GOT3 (cell line): ENCODE data around the gene STX10.
"Not testable (repeated sequence)": the region's sequence is repeated elsewhere in the genome, so short reads cannot be mapped to it uniquely, and the experiment has no call there.

Experiments used
- DNase-seq: peaks from one replicate; lab custom pipeline; 2025; ENCODE audit warnings: mixed read lengths; lab: John Stamatoyannopoulos, UW

The STX10 gene

DNA sequence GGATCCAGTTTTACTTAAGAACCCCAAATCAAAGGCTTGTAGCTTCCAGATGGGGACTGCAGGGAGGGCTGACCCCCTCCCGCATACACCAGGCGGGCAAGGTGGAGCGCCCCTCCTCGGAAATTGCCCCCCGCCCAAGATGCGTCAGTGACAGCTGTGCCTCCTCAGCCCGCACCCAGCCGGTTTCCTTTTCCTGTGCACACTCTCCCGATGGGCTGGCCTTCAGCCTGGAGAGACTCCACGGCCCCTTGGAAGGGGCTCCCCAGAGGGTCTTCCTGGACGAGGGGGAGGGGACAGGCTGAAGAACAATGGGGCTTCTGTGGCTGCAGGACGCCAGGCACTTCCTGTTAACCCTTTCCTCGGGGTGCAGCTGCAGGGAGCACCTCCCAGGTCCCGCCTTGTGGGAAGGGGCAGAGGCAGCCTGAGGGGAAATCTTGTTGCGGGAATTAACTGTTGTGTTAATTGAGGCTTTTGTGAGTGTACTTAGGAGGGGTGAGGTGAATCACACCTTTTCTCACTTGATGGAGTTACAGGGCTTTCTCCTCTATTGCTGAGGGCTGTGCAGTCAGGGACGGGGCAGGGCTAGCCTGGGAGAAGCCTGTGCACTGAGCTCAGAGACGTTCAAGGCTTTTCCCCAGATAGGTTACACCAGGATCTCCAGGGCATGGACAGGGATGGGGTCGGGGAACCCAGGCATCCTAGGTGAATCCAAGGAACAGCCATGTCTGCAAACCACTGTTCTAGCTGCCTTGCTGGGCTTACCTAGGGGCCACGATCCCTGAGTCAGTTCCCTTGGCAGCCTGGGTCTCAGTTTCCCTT, 14.4 kb upstream of the STX10 start:
- DNase-seq = no peak

DNA sequence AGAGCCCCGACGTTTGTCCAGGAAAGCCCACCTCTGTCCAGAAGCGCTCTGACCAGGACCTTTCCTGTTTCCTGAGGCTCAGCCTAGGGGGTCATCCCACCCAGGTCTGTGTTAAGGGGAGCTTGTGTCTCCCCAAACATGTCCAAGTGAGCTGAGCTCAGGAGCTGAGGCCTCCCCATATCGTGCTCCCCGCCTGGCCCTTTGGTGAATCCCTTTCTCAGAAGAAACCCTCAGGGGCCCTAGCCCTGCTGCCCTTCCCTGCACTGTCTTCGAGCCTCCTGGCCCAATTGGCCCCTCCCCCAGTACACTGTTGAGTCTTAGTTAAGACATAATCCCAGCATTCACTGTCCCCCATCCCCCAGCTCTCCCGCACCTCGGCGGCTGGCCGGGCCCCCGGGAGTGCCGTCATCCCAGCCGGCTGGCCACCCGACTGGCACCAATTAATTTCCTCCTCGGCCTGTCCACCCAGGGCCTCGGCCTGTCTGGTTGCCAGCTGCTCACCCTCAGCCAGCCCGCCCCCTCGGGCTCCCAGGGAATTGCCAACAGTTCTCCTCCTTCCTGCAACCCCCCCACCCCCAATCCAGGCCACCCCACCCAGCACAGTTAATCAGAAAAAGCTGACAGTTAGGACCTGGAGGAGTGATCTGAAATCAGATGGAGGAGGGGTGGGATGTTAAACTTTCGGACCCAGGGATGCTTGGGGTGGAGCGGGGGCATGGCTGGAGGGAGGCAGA, 13.6 kb upstream of the STX10 start:
- DNase-seq = peak; percentile 72

DNA sequence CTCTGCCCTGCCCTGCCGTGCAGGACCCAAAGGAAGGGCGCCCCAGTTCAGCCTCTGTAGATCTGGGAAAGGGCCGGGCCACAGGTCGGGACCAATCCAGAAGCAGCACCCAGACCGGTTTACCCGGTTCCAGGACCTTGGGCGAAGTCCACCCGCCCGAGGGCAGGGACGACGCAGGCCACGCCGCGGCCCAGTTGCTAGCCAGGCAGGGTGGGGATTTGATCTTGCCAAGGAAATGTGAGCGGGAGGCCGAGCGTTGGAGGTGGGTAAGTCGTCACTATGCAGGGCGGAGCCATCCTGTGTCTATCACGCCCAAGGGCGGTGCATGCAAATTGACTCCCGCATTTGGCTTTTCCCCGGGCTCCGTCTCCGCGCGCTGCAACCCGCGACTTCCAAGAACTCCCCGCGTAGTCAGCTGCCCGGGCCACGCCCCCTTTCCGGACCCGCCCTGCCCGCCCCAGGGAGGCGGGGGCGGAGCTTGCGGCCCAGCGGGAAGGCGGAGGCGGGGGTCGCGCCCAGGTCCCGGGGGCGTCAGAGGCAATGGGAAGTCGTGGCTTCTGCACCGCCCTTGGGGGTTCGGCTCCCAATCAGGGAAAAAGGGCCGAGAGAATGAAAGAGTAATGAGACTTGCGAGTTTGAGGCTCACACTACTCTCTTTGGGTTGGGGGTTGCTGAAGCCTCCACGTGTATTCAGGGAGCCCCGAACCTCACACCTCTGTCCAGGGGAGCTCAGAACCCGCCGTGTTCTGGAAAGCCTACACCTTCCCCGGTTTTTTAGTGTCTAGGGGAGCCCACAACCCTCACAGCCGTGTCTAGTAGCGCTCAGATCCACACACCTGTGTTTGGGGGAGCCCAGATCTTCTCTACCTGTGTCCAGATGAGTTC, 12.8 kb upstream of the STX10 start:
- DNase-seq = peak; percentile 77

DNA sequence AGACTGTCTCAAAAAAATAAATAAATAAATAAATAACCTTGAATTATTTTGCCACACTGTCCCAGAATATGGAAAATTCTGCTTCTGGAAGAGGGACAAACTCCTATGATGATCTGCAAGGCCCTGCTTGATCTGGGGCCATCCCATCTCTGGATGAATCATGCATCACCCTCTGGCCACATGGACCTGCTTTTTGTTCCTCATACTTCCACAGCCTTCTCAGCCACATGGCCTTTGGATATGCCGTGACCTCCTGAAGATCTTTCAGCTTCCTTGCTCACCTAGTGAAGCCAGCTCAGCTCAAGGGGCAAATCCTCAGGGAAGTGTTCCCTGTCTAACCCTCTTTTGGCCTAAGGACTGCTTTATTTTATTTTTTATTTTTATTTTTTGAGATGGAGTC, 10.4 kb upstream of the STX10 start:
- DNase-seq = no peak

DNA sequence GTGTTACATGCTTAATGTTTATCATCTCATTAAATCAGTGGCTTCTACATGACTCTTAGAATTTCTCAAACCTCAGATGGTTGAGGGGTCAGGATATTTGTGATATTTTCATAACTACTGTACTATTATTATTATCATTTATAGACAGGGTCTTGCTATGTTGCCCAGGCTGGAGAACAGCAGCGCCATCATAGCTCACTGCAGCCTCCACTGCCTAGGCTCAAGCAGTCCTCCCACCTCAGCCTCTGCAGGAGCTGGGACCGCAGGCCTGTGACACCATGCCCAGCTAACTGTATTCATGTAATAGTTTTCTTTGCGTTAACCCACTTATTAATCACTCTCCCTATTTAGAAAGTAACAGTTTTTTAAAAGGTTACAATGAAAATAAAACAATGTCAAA, 9.5 kb upstream of the STX10 start:
- no peak for DNase-seq

DNA sequence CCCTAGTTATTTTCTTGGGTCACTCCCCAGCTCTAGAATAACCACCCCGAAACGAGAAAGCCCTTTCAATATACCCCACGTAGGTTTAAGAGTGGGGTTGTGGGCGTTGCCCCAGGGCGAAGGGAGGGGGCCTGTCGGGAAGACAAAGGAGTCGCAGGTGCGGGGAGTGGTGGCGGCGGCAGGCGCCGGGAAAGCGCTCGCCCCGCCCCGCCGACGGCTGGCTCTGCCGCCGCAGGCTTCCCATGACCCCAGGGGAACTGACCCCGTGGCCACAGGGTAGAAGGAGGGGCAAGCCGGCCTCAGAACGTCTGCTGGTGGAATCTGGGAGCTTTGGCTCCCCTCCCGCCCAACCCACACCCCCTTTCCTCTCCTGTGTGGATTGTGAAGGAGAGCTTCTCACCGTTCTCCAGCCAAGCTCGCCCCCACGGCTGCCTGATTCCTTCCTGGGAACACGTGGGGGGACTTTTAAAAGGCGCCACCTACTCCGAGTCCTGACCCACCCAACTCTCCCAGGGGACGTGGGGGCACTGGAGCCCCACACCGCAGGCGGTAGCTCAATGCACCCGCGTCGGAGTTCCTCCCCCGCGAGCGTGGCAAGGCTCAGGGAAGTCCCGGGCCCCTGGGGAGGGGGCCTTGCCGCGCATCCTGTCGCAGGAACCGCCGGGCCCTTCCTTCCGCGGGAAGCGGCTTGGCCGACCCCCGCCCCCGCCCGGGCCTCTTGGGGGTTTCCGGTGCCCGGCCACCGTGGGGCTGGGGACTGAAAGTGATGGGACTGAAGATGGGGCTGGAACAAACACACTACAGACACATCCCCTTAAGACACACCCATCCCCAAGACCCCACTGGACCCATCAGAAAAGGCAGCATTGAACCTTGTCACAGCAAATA, 5.5 kb upstream of the STX10 start:
- peak; percentile 68 for DNase-seq

DNA sequence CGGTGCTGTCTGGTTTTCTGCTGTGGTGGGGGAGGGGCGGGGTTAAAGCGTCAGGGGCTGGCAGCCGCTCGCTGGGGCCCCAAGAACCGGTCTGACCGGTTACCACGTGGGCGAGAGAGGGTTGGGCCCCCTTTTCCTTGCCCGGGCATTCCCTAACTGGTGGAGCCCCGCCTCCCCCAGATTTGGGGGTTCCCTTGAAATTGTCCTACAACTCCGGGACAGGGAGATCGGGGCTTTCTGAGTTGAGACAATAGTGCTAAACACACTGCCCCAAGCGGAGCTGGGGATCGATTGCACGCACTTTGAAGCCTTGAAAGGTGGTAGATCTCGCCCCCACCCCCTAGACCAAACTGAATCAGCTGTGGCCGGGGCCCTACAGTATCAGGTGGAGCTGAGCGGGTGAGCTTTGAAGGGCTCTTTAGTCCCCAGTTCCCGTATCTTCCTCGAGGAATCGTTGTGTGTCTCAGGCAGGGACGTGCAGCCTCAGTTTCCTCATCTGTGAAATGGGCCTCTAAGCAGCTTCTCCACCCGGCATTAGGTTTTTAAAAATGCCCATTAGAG, 4.8 kb upstream of the STX10 start:
- no peak for DNase-seq

DNA sequence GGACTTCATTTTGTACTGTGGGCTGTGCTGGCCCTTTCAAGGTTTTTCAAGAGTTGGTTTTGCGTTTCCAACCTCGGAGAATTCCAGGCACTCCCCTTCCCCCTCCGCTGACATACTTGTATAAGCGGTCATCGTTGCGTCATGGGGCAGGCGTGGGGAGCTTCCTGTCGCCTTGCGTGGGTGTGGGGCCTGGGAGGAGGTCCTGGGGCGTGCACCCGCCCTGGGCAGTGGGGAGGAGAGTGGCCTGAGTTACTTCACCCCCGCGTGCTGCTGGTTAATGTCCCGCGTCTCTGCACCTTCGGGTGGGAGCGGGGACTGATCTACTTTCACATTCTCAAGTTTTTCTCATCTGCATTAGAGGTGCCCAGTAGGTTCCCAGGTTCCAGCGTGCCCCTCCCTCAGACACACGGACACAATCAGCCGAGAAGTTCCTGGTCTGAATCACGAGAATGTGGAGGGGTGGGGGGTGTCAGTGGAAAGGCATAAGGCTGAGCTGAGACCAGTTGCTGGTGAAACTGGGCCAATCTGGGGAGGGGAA, 4.1 kb upstream of the STX10 start:
- DNase-seq = no peak

DNA sequence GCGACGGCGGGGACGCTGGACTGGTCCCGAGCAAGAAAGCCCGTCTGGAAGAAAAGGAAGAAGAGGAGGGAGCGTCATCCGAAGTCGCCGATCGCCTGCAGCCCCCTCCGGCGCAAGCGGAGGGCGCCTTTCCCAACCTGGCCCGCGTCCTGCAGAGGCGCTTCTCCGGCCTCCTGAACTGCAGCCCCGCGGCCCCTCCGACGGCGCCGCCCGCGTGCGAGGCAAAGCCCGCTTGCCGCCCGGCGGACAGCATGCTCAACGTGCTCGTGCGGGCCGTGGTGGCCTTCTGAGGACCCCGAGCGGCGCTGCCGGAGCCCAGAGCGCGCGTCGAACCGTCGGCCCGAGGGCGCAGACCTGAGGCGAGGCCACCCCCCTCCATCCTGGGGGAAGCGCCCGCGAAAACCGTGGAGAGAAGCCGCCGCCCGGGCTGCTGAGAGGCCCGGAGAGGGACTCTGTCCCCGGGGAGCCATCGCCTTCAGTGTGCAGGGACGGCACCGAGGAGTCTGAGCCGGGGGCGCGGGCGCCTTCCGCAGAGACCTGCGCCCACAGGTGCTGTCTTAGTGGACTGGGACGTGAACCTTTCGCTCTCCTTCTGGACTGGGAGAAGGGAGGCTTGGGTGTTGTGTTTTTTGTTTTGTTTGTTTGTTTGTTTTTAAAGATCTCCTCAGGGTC, 3.5 kb upstream of the STX10 start:
- no peak for DNase-seq

DNA sequence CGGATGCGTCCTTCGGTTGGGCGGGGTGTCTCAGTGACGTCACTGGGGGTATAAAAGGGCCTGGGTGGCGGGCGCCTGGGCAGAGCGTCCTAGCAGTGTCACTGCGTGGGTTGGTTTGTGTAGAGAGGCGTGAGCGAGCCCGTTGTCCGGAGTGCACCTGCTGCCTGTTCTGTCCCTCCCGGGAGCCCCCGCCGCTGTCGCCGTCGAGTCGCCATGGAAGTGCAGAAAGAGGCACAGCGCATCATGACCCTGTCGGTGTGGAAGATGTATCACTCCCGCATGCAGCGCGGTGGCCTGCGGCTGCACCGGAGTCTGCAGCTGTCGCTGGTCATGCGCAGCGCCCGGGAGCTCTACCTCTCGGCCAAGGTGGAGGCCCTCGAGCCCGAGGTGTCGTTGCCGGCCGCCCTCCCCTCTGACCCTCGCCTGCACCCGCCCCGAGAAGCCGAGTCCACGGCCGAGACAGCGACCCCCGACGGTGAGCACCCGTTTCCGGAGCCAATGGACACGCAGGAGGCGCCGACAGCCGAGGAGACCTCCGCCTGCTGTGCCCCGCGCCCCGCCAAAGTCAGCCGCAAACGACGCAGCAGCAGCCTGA, 2.9 kb upstream of the STX10 start:
- DNase-seq = peak; percentile 97

DNA sequence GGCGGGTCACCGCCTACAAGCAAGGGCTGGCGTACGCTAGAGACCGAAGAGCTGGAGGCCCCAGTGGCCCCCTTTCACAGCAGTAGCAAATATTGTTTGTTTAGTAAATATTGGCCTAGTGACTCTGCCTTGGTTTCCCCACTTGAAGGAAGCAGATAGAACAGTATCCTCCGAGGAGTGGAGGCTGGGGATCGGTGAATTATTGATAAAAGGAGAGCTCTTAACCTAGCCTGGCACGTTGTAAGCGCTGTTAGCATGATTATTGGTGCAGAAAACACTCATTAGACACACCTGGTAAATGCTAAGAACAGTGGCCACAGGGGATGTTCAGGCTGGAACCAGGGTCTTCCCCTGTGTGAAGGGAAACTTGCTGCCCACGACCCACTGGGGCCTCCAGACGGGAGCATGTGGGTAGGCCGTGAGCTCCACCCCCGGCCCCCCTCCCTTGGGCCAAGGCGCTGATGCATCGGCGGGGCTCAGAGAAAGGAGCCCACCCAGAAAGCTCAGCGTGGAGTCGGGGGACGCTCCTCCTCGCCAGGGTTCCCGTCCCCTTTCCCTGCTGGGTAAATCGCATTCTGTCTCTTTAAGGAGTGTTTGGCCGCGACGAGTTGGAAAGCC, 2.3 kb upstream of the STX10 start:
- DNase-seq = no peak

DNA sequence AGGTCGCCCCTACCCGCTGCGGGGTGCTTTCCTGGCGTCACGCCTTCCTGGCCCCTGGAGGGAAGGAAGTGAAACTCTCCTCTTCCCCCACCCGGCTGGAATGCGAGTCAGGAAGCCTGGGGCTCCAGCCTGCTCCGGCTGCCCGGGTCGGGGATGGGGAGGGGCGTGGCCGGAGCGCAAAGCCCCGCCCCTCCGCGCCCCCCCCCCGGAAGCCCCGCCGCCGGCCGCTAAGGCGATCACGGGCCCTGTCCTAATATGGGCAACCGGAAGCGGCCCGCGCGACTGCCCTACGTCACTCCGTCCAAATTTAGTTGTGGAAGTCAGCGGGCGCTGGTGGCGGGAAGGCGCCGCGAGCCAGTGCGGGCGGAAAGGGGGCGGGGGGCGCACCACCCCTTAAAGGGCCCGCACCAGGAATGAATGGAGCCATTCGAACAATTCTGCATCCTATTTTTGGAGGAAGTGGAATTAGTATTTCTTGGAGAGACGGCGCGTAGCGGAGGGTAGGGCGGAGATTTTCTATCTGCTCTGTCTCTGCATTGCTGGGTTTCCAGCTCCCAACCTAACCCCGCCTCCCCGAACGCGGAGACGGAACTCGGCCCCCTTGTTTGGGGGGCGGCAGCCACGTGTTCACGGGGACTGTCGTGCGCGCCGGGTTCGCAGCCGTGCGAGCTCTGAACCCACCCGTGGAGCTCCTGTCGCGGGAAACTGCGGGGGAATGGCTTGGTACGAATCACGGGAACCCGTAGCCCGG, 1.6 kb upstream of the STX10 start:
- peak; percentile 85 for DNase-seq

DNA sequence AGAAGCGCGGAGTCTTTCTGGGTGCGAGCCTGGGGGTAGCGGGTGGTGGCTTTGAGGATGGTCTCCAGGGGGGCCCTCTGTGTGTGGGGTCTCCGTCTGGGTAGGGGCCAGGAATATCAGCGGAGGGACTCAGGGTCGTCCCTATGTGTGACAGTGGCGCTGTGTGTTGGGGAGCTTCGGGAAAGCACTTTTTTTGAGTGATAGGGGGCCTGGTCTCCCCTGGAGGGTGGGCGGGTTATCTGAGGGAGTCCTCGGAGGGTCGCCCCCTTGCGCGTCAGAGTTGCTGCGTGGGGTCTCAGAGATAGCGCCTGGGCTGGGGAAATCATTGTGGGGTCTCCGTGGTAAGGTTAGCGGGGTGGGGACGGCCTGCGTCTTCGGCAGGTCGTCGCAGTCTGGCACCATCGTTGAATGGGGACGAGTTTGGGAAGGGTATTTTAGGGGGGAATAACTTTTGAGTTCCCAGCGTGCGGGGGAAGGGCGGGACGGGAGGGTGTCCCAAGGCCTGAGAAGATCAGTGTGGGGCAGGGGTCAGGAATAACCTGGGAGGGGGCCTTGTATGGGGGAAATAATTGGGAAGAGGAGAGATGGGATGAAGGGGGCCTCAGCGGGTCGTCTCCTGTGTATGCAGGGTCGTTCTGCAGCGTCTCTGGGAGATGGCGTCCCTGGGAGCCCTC, 893 bp upstream of the STX10 start:
- no peak for DNase-seq

DNA sequence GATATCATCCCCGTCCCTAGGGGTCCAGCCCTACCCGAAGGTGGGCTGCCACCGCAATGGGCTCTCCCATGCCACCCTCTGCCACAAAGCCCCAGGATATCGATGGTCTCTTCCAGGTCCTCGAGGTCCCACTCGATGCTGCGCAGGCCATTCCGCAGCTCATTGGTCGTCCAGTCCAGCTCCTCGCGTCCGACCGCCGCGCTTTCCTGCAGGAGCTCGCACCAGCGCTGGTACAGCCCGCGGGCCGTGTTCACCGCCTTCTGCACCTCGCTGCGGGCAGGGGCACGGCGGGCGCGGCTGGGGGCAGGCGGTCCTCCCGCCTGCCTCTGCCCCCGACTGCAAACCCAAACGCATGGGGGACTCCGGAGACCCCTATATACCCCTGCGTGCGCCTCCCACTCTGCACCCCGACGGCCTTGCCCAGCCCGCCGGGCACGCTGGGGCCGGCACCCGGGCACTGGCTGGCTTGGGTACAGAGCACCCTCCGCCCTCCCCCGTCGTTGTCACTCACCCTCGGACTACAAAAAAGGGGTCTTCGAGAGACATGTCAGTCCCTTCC, 468 bp downstream of the STX10 start:
- no peak for DNase-seq

DNA sequence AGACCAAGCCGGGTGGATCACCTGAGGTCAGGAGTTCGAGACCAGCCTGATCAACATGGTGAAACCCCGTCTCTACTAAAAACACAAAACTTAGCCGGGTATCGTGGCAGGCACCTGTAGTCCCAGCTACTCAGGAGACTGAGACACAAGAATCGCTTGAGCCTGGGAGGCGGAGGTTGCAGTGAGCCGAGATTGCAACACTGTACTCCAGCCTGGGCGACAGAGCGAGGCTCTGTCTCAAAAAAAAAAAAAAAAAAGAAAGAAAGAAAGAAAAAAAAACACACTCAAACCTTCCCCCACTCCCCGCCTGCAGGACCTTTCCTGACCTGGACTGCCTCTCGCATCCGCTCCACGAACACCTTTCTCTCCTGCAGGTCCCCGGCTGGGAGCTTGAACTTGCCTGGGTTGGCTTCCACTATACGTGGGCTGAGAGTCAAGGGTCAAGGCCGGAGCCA, 975 bp downstream of the STX10 start:
- not testable (repeated sequence) for DNase-seq

DNA sequence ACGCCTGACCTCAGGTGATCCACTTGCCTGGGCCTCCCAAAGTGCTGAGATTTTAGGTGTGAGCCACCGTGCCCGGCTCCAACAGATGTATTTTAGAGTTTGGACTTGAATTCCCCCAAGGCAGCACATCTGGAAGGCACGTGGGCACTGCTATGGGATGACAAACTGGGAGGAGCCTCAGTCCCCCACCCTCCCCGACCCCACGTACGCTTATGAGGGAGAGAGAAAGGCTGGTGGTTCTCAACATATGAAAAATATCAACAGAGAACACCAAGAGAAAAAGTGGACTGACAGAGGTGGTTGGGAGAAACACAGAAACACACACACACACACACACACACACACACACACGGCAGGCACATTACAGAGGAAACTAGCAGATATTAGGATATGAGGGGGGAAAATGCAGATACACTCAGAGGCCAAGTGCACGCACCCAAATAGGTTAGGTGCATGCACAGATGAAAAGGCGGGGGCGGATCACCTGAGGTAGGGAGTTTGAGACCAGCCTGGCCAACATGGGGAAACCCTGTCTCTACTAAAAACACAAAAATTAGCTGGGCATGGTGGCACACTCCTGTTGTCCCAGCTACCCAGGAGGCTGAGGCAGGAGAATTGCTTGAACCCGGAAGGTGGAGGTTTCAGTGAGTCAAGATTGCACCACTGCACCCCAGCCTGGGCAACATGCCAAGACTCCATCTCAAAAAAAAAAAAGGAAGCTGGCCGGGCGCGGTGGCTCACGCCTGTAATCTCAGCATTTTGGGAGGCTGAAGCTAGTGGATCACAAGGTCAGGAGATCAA, 3.2 kb downstream of the STX10 start:
- DNase-seq = no peak
